ENCODE results near the gene KRT71.
"Not testable (repeated sequence)": the region's sequence is repeated elsewhere in the genome, so short reads cannot be mapped to it uniquely, and the experiment has no call there.

KRT71 gene

DNA sequence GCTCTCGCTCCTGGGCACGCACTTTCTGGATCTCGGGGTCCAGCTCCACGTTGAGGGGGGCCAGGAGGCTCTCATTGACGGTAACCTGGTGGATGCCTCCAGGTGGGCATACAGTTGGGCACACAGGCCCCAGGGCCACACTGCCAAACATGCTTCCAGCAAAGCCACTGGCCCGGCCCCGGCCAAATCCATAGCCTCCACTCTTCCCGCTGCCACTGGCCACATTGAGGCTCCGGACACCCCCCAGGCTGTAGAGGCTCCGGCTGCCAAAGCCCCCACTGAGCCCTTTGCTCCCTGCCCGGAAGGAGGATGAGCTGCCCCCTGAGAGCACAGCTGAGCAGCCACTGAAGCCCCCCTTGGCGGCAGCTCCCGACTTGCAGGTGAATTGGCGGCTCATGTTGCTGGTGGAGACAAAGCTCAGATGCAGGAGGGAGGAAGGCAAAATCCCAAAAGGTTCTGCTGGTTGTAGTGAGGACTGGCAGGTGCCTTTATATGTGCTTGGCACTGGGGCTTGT is at the start of gene KRT71:
KRT71 (minus strand) TSS at position 465 of the 515 bp plus-strand sequence; CDS start at position 397, 68 bp downstream.
- no peak for DNase-seq (ENCODE audit: low spot score)

DNA sequence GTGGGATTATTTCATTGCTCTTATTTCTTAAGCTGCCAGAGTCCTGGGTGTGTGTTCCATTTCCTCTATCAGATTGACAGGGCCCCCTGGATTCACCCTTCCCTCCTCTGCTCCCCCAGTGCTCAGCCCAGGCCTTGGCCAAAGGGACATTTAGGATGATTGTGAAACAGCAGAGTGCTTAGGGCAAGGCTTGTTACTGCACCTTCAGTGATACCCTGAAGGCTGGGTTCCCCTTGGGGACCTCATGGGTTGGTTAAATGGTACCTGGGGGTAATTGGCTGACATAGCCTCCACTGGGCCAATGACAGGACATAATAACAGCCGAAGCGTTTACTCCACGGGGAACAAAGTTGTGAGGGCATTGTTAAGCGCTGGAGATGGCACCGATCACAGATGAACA is 49.6 kb upstream of the KRT71 start:
- DNase-seq (ENCODE audit: low spot score), result no peak

DNA sequence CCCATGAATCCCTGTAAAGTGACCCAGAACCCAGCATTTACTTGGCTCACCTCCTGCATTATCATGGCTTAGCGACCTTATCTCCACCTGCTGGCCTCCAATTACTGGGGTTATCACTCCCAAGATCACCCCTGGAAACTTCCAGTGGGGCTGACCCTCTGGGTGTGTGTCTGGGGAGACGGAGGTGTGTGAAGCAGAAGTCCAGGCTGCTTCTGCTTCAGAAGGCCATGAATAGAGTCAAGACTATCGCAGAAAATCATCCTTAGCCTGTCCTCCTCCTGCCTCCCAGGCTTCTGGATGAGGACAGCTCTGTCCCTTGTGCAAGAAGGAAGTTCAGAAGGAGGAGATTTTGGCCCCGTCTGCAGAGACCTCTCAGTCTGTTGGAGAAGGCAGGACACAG is 48.7 kb upstream of the KRT71 start:
- DNase-seq (ENCODE audit: low spot score), result no peak

DNA sequence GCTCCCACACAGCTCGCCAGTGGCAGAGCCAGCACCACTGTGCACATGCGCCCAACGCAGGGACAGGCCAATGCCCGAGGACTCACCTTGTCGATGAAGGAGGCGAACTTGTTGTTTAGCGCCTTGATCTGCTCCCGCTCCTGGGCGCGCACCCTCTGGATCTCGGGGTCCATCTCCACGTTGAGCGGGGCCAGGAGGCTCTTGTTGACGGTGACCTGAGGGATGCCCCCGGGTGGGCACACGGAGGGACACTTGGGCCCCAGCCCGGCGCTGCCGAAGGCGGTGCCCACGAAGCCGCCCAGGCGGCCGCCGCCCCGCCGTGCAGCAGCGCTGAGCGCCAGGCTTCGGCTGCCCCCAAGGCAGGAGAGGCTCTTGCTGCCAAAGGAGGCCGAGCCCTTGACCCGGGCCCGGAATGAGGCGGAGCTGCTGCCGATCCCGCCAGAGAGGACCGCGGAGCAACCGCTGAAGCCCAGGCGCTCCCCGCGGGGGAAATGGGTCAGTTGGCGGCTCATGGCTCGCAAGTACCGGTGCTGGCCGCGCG is 48.1 kb upstream of the KRT71 start, which contains the start of gene KRT72:
KRT72 (minus strand) TSS at position 523 of the 541 bp plus-strand sequence; CDS start at position 512, 11 bp downstream.
- no peak for DNase-seq (ENCODE audit: low spot score)

DNA sequence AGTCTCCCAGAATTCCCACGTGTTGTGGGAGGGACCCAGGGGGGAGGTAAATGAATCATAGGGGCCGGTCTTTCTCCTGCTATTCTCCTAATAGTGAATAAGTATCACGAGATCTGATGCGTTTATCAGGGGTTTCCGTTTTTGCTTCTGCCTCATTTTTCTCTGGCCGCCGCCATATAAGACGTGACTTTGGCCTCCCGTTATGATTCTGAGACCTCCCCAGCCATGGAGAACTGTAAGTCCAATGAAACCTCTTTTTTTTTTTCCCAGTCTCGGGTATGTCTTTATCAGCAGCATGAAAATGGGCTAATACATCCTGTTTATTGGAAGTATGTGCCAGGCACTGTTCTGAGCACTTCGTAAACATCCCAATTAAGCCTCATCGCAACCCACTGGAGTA is 47.5 kb upstream of the KRT71 start:
- DNase-seq (ENCODE audit: low spot score), result no peak

DNA sequence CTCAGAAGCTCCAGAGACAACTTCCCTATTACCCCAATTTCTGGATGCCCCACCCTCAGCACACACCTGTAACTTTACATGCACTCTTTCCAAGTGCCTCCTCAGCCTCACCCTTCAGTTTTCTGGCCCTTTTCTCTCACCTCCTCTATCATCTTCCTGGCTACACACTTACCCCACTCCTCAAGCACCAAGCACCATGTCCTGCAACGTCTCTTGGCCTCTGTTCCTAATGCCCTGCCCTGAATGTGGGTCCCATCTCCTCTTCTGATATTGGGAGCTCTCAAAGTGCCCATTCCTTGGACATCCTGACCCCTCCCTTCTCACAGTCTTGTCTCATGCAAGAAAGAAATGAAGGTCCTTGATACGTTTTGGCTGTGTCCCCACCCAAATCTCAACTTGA is 47.1 kb upstream of the KRT71 start:
- DNase-seq (ENCODE audit: low spot score), result no peak

DNA sequence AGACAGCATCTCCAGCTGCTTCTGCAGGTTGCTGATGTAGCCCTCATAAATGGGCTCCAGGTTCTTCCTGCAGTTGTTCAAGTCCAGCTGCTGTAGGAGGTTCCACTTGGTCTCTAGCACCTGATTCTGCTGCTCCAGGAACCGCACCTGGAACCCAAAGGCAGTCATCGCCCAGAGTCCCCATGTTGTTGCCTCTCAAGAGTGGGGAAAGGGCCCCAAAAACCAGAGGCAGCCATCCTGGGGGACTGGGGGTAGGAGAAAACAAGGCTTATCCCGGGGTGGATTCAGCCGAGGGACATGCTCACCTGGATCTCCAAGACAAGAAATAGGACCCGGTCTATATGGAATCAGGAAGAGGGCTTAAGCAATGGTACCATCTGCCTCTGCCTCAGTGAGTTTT is 46.0 kb upstream of the KRT71 start:
- no peak for DNase-seq (ENCODE audit: low spot score)

DNA sequence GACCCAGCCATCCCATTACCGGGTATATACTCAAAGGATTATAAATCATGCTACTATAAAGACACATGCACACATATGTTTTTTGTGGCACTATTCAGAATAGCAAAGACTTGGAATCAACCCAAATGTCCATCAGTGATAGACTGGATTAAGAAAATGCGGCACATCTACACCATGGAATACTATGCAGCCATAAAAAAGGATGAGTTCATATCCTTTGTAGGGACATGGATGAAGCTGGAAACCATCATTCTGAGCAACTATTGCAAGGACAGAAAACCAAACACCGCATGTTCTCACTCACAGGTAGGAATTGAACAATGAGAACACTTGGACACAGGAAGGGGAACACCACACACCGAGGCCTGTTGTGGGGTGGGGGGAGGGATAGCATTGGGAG is 41.3 kb upstream of the KRT71 start:
- DNase-seq (ENCODE audit: low spot score), result not testable (repeated sequence)

DNA sequence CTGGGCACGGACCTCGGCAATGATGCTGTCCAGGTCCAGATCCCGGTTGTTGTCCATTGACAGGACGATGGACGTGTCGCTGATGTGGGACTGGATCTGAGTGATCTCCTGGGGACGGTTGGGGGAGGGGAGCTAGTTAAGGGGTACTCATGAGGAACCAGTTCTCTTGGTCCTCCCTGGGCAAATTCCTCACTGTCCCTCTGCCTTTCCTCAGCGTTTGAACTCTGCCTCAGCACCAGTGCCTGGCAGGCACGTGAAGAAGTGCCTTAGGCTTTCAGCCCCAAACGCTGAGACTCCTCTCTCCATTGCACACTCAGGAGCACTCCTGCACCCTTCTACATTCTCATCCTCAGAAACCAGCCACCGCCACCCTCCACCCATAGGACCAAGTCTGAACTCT is 38.6 kb upstream of the KRT71 start:
- DNase-seq (ENCODE audit: low spot score), result no peak

DNA sequence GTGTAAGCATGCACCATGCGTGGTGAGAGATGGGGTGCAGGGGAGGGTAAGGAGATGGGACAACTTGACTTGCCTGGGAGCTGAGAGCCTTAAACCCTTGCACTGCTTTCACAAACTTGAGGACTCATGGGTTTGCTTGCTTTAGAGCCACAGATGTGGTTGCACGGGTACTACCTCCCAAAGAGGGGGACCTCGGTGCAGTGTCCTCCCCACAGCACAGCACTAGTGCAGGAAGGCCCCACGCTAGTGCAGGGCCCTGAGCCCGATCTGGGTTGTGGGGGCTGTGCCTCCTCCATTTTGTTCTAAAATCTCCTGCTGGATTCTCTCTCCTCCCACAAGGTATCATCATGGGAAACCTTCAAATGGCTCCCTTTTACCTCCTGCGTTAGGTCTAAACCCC is 37.1 kb upstream of the KRT71 start:
- no peak for DNase-seq (ENCODE audit: low spot score)

DNA sequence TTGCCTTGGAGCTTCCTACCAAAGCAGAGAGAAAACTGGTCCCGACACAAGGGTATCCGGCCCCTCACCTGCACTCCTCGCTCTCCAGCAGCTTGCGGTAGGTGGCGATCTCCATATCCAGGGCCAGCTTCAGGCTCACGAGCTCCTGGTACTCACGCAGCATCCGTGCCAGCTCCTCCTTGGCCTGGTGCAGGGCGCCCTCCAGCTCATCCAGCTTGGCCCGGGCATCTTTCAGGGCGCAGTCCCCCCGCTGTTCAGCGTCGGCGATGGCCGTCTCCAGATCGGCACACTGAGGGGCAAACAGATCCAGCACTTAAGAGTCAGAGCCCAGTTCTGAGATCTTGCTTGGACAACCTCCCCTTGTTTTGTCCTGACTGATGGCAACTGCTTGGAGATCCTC is 34.6 kb upstream of the KRT71 start:
- no peak for DNase-seq (ENCODE audit: low spot score)

DNA sequence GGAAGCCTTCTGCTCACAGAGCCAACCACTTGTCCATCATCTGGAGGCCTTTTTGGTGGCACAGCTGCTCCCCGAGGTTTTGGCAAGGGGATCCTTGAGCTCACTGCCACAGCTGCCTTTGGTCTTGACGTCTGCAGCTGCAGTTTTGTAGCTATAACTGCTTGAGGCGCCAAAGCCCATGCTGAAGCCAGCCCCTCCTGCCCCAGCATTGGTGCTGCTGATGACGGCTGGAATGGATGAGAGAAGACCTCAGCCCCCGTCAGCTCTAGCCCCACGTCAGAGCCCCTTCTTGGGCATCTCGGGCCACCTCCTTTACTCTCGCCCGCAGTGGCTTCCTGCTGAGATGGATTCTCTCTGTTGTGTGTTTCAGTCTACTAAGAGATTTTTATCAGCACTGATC is 33.0 kb upstream of the KRT71 start:
- DNase-seq (ENCODE audit: low spot score), result no peak

DNA sequence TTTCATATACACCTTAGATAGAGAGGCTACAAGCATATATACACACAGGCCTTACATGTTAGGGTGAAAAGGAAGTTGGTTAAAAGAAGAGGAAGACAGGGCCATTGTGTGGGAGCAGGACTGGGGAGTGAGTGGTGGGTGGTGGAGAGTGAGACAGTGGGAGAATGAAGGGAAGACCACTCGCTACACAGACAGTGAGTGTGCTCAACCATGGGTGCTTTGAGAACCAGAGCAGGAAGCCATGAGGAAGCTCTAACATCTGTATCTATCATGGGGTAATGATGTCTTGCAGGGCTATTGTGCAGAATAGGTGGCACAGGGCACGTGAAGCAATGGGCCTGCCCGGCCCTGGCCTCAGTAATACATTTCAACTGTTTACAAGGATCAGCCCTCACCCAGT is 32.1 kb upstream of the KRT71 start:
- no peak for DNase-seq (ENCODE audit: low spot score)

DNA sequence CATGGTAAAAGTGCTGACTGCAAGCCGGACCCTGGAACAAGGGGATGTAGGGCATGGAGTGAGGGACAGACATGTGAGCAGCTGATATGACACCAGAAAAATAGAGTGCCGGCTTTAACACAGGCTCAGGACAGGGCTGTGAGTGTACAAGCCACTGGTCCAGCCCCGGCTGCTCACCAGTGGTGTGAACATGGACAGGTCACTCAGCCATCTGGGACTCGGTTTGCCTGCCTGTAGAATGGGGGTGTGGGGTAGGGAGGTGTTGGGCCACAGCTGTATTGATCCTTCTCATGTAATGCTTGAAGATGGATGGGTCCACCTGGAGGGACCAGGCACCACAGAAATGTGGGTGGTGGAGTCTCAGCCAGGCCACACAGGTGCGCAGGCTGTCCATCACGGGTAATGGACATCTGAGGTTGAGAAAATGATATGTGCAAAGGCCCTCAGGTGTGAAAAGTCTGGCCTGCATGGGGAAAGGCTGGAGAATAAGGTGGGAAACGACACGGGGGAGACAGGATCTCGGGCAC is 31.3 kb upstream of the KRT71 start:
- DNase-seq (ENCODE audit: low spot score), result no peak

DNA sequence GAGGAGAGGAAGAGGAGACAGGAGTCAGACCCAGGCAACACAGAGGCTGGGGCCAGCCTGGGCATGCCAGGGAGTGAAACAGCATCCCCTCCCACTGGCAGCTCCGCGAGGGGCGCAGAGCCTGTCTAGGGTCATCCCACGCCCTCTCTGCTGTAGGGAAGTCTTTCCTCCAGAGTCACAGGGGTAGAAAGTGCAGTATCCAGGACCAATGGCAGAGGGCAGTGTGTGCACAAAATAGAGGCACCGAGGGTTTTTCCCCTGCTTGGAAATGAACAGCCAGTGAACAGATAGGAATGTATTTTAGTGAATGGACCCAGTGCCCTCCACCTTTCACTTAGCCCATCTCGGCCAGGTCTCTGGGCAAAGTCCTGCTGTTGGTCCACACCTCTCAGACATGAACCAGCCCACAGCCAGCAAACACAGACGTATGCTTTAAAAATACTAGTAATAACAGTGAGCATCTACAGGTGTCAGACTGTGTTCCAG is 30.1 kb upstream of the KRT71 start:
- DNase-seq (ENCODE audit: low spot score), result peak; percentile 77

DNA sequence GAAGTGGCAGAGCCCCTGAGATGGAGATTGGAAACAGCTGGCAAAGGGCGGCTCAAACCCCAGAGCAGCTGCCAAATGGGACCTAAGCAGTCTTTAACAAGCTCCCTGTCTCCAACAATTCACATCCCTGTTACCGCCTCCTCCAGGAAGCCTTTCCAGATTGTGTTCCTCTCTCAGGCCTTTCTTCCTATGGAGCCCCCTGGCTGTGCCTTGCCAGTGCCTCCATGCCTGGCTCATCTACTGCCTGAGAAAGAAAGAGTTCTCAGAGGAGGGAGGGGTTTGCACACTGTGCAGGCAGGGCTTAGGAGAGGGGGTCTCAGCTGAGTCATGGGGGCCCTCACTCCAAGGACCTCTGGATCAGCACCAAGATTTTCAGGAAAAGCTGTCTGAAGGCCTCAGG is 29.5 kb upstream of the KRT71 start:
- no peak for DNase-seq (ENCODE audit: low spot score)

DNA sequence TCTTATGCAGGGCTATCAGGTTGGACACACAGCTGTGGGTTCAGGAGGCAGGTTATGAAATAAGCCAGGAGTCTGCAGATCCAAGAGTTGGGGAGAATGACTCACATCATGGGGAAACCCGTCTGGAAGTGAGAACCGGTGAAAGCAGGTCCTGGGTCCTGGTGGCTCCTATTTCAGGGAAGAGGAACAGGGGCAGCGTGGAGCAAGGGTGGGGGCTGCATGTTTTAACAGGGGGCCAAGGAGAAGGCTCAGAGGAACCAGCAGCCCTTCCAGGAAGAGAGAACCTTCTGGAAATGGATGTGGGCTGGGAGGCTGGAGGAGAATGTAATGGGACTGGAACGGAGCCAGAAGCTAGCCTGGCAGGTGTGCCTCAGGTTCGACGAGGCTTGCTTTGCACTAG is 28.5 kb upstream of the KRT71 start:
- no peak for DNase-seq (ENCODE audit: low spot score)

DNA sequence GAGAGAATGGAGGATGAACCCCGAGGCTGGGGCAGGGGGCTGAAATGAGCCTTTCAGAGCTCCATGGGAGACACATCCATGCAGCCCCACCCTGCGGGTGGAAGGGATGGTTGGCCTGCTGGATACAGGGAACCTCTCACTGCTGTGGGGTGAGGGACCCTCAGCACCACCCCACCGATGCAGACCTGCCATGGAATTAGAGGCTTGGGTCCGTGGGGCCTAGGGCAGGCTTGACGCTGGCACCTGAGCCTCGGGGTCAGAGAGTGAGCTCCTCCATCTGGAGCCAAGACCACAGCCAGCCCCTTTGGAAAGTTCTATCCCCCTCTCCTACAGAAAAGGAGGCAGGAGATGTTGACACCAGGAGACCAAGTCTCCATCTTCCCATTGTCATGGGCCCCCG is 28.1 kb upstream of the KRT71 start:
- no peak for DNase-seq (ENCODE audit: low spot score)

DNA sequence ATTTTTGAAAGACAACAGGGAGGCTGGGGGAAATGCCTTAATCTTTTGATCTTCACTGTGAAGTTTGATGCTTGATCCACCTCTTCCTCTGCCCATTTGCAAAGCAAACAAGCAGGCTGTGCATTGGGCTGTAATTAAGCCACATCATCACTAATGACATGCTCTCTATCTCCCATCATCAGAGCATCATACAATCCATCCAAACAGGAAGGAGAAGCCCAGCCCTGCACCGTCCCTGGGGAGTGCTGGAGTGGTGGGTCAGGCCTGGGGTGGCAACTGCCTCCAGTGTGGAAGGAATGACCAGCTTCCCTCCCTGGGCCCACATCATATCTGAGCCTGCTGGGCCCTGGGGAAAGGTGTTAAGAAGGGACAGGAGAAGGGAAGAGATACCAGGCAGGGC is 27.6 kb upstream of the KRT71 start:
- DNase-seq (ENCODE audit: low spot score), result no peak

DNA sequence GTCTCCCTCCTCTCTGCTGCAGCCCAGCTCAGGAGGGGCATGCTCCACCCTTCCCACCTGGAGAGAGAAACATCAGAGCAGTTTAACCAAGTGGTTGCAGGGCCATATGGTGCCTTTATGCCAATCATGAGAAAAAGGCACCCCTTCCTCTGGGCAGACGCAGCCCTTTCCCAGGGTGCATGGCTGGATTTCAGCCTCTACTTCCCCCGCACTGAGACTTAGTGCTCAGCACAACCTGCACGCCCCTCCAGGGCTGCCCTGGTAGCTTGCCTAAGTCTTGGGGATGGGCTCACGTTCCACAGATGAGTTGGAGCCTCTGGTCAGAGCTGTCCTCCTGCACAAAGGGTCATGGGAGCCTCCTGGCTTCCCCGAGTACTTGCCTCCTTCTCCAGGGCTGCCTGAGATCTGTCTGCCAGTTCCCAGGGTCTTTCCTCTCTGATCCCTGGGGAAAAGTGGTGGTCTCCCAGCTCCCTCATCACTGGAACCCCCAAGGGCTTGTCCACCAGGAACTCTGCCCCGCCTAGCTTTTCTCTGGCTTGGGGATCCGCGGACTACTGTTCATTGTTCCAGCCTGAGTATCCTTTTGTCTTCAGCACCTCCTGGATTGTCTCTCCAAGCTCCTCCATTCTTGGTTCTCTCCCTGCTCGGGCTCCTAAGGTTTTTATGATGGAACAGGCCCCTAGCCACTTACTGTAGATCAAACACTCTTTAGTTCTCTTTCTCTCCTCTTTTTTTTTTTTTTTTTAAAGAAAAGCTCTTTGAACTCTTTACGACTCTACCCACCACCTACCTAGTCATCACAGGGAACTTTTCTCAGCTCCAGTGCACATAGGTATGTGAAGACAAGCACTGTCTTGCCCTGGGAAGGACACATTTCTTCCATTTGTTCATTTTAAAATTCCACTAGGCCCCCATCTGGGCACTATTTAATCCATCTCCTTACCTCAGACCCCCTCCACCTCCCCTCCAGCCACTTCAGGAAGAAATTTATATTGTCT is 26.8 kb upstream of the KRT71 start:
- DNase-seq (ENCODE audit: low spot score), result no peak

DNA sequence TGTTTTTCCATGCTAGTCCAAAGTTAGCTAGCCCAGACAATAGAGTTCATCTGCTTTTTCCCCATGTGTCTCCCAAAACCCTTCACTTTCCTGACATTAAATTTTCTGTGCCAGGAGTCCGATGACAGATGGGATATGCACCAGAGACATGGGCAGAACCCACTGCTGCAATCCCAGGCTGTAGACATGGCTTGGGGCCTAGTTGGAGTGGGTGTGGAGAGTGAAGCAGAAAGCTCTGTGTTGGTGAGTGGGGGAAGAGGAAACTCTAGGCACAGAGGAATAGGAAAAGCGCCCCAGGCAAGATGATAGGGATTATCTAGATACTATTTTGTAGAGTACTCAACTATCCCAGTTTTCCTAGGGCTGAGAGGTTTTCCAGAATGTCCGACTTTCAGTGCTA is 25.5 kb upstream of the KRT71 start:
- no peak for DNase-seq (ENCODE audit: low spot score)

DNA sequence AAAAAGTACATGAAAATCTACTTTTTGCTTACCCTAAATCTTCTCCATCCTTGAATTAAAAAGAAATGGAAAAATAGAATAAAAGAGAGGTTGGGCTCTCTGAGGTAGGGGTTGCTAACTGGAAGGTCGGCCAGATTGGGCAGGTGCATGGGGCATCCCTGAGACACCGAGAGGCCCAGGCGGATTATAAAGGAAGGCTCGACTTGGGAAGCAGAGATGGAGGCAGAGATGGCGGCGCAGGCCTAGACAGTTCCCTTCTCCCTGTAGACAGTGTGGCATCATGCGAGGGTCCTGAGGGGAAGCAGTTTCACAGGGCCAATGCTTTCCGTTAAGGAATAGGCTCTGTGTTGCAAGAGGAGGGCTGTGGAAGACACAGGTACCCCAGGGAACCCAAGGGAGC is 24.4 kb upstream of the KRT71 start:
- DNase-seq (ENCODE audit: low spot score), result no peak

DNA sequence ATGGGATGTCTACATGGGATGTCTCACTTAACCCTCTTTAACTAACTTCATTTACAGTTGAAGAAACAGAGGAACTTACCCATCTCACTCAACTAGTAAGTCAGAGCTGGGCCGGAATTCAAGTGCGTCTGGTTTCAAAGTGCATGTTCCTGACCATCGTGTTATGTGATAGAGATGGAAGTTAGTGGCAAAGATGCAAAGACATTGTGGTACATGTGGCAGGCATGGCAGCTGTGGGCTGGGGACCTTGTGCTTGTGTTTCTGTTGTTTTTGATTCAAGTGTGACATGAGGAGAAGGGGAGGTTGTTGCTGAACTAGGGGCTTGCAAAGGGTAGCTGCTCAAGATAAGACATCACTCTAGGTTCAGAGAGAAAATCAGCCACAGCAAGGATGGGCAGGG is 23.0 kb upstream of the KRT71 start:
- no peak for DNase-seq (ENCODE audit: low spot score)
